ENCODE measurements around the gene HOMER3. TPM values are rescaled to one million over a fixed set of nuclear protein-coding genes. Genes with fewer than 3 reads are reported as not detected.

The HOMER3 gene
- polyA plus RNA-seq, 3 donors, result 45.1 to 88.1 (median 49.4) TPM

GRCh38 chr19:18910010-18910409 lies 31.0 kb downstream of the HOMER3 start:
- Histone ChIP-seq H3K36me3 (replicated peaks in 1 of 2; ENCODE audit: control insufficient read depth in 1 of 2, insufficient read depth in 2 of 2, low read length in 2 of 2) (peaks cover 77 to 94% of the 10 kb centered on the region in 2 donors), H3K9ac (ENCODE audit: insufficient read depth, low read length, poor library complexity, severe bottlenecking) (no peak overlapping the region), H2AFZ (ENCODE audit: insufficient read depth, low read depth, low read length, poor library complexity, severe bottlenecking) (no peak overlapping the region), H3K79me2 (ENCODE audit: insufficient read depth, low read length) (peaks cover 39% of the 10 kb centered on the region), H3K9me3 (replicated peaks in 1 of 2; ENCODE audit: control insufficient read depth in 1 of 2, insufficient read depth in 1 of 2, low read length in 2 of 2) (no peaks in the 10 kb centered on the region), H3K27ac (ENCODE audit: low read depth in 1 of 2, low read length in 2 of 2) (no peak overlapping the region), H3K4me1 (ENCODE audit: control insufficient read depth in 1 of 2, insufficient read depth in 2 of 2, low read length in 2 of 2) (no peaks in the 10 kb centered on the region), H3K4me3 (replicated peaks in 1 of 3; ENCODE audit: low read depth in 2 of 3, low read length in 3 of 3) (no peak overlapping the region), H3K27me3 (ENCODE audit: control insufficient read depth in 2 of 2, insufficient read depth in 2 of 2, low read length in 2 of 2) (no peaks in the 10 kb centered on the region), H4K20me1 (ENCODE audit: insufficient read depth, low read length) (peaks cover 84% of the 10 kb centered on the region), H3K4me2 (replicated peaks; ENCODE audit: extremely low read depth, low read length, poor library complexity, severe bottlenecking) (no peak overlapping the region)
- H3K4me1 Mint-ChIP-seq, result no peaks in the 10 kb centered on the region
- H3K27ac Mint-ChIP-seq, result peak overlapping the region in 2 of 7 donors; percentile 25 to 42
- intact Hi-C loops (cut with micrococcal nuclease), result no loop called here
- DNase-seq, result no peak
- H3K9me3 Mint-ChIP-seq, result peaks cover 0 to 2% (median 0%) of the 10 kb centered on the region in 7 donors
- 98% methylated on average over 4 of the region's 10 CpGs for WGBS (ENCODE audit: insufficient coverage)
- H3K27me3 Mint-ChIP-seq (ENCODE audit: low read depth in 3 of 3), result no peaks in the 10 kb centered on the region
- no peak overlapping the region for H3K4me3 Mint-ChIP-seq
- no peak for TF ChIP-seq CTCF (IDR thresholded peaks at IDR 0.05)
- peaks cover 42 to 91% of the 10 kb centered on the region in 2 donors for H3K36me3 Mint-ChIP-seq

GRCh38 chr19:18908917-18909619 lies 31.9 kb downstream of the HOMER3 start:
- Mint-ChIP-seq H3K36me3 (peaks cover 46 to 91% of the 10 kb centered on the region in 2 donors), H3K4me3 (no peak overlapping the region), H3K27ac (no peak overlapping the region), H3K9me3 (peaks cover 0 to 2% (median 0%) of the 10 kb centered on the region in 7 donors), H3K4me1 (no peaks in the 10 kb centered on the region), H3K27me3 (ENCODE audit: low read depth in 3 of 3) (no peaks in the 10 kb centered on the region)
- DNase-seq, result no peak
- Histone ChIP-seq H3K27ac (ENCODE audit: low read depth in 1 of 2, low read length in 2 of 2) (no peak overlapping the region), H3K9me3 (replicated peaks in 1 of 2; ENCODE audit: control insufficient read depth in 1 of 2, insufficient read depth in 1 of 2, low read length in 2 of 2) (no peaks in the 10 kb centered on the region), H3K4me1 (ENCODE audit: control insufficient read depth in 1 of 2, insufficient read depth in 2 of 2, low read length in 2 of 2) (no peaks in the 10 kb centered on the region), H3K79me2 (ENCODE audit: insufficient read depth, low read length) (peaks cover 30% of the 10 kb centered on the region), H3K27me3 (ENCODE audit: control insufficient read depth in 2 of 2, insufficient read depth in 2 of 2, low read length in 2 of 2) (no peaks in the 10 kb centered on the region), H4K20me1 (ENCODE audit: insufficient read depth, low read length) (peaks cover 81% of the 10 kb centered on the region), H3K9ac (ENCODE audit: insufficient read depth, low read length, poor library complexity, severe bottlenecking) (no peak overlapping the region), H3K4me3 (replicated peaks in 1 of 3; ENCODE audit: low read depth in 2 of 3, low read length in 3 of 3) (no peak overlapping the region), H2AFZ (ENCODE audit: insufficient read depth, low read depth, low read length, poor library complexity, severe bottlenecking) (no peak overlapping the region), H3K4me2 (replicated peaks; ENCODE audit: extremely low read depth, low read length, poor library complexity, severe bottlenecking) (no peak overlapping the region), H3K36me3 (replicated peaks in 1 of 2; ENCODE audit: control insufficient read depth in 1 of 2, insufficient read depth in 2 of 2, low read length in 2 of 2) (peaks cover 80 to 94% of the 10 kb centered on the region in 2 donors)
- intact Hi-C loops (cut with micrococcal nuclease), result no loop called here
- WGBS (ENCODE audit: insufficient coverage), result 94% methylated on average over 10 of the region's 17 CpGs
- TF ChIP-seq CTCF (IDR thresholded peaks at IDR 0.05), result no peak
